Right lobe of liver (tissue), 4 donors: ENCODE data around the gene UBE2N.

Experiments used
- POLR2A ChIP-seq: fragments of 450-650 bp; IDR thresholded peaks from one replicate; pipeline ENCODE4 v1.6.1; 2017; ENCODE audit warnings: antibody characterized with exemption, mild to moderate bottlenecking
- TF ChIP-seq, protein P1 (sequence below), 4 donors: fragments of 200-600 bp in 3 of 4; fragments of 450-650 bp in 1 of 4; IDR thresholded peaks; one replicate each; pipeline versions ENCODE4 v1.5.1 to v1.8.0; 2016 to 2022; ENCODE audit warnings: antibody characterized with exemption in 4 of 4, mild to moderate bottlenecking in 2 of 4
- donor health status: DM: no; HTN: no; CAD: no.
- donor health status: DM: no; HTN: no; CAD: no.
- donor health status: DM: no; HTN: yes; CAD: no.

- TF ChIP-seq, protein P1, sequence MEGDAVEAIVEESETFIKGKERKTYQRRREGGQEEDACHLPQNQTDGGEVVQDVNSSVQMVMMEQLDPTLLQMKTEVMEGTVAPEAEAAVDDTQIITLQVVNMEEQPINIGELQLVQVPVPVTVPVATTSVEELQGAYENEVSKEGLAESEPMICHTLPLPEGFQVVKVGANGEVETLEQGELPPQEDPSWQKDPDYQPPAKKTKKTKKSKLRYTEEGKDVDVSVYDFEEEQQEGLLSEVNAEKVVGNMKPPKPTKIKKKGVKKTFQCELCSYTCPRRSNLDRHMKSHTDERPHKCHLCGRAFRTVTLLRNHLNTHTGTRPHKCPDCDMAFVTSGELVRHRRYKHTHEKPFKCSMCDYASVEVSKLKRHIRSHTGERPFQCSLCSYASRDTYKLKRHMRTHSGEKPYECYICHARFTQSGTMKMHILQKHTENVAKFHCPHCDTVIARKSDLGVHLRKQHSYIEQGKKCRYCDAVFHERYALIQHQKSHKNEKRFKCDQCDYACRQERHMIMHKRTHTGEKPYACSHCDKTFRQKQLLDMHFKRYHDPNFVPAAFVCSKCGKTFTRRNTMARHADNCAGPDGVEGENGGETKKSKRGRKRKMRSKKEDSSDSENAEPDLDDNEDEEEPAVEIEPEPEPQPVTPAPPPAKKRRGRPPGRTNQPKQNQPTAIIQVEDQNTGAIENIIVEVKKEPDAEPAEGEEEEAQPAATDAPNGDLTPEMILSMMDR (IDR thresholded peaks at IDR 0.05) = no peak
- no peak for TF ChIP-seq POLR2A
Observed at GRCh38 chr12:93447555-93448290, 6.0 kb upstream of the UBE2N start.
